ENCODE results near the gene GMDS.

DNA sequence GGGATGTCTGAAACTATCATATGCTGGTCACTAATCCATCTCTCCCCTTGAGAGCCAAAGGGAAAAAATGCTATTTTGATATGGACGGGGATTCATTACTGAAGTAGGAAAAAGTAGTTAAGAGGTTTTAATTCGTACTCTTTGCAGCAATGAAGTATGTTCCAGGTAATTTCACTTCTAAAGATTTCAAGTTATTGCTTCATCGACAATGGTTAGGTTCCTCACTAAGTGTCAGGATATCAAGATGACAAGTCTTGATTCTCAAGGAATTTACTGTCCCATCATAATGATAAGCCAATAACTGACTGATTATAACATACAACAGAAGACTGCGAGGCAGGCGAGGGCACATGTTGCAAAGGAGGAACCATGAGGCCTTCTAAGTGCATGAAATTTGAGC, 57.0 kb downstream of the GMDS start:
- TF ChIP-seq, protein P1, sequence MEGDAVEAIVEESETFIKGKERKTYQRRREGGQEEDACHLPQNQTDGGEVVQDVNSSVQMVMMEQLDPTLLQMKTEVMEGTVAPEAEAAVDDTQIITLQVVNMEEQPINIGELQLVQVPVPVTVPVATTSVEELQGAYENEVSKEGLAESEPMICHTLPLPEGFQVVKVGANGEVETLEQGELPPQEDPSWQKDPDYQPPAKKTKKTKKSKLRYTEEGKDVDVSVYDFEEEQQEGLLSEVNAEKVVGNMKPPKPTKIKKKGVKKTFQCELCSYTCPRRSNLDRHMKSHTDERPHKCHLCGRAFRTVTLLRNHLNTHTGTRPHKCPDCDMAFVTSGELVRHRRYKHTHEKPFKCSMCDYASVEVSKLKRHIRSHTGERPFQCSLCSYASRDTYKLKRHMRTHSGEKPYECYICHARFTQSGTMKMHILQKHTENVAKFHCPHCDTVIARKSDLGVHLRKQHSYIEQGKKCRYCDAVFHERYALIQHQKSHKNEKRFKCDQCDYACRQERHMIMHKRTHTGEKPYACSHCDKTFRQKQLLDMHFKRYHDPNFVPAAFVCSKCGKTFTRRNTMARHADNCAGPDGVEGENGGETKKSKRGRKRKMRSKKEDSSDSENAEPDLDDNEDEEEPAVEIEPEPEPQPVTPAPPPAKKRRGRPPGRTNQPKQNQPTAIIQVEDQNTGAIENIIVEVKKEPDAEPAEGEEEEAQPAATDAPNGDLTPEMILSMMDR (IDR thresholded peaks at IDR 0.05; ENCODE audit: low read depth, low read length), result no peak
- no peak for TF ChIP-seq EZH2phosphoT487 (IDR thresholded peaks at IDR 0.05; ENCODE audit: low read depth)

All from OCI-LY3 (cell line).